ENCODE results near the gene IL22RA1.

The IL22RA1 gene

GRCh38 chr1:24074196-24074595 lies 68.7 kb downstream of the IL22RA1 start:
- no peak overlapping the region for H3K4me3 ChIP-seq (ENCODE audit: low read depth, low read length)
- no peak for TF ChIP-seq CTCF (IDR thresholded peaks at IDR 0.05; ENCODE audit: low read depth, low read length)

GRCh38 chr1:24071941-24072340 lies 71.0 kb downstream of the IL22RA1 start:
- H3K4me3 ChIP-seq (ENCODE audit: low read depth, low read length) = no peak overlapping the region
- TF ChIP-seq CTCF (IDR thresholded peaks at IDR 0.05; ENCODE audit: low read depth, low read length) = no peak

- TF ChIP-seq CTCF (IDR thresholded peaks at IDR 0.05; ENCODE audit: low read depth, low read length) = peak; percentile 80
- H3K4me3 ChIP-seq (ENCODE audit: low read depth, low read length) = no peak overlapping the region
Observed at GRCh38 chr1:24070821-24071393, 72.0 kb downstream of the IL22RA1 start.

- TF ChIP-seq CTCF (IDR thresholded peaks at IDR 0.05; ENCODE audit: low read depth, low read length) = no peak
Observed at GRCh38 chr1:24069817-24070216, 73.1 kb downstream of the IL22RA1 start.

More at GRCh38 chr1:24069817-24070216, 73.1 kb downstream of the IL22RA1 start:
- no peak overlapping the region for H3K4me3 ChIP-seq (ENCODE audit: low read depth, low read length)
